Neural progenitor cell (in vitro differentiated cells): ENCODE results near the gene KRT73. TPM values are rescaled to one million over a fixed set of nuclear protein-coding genes. Genes with fewer than 3 reads are reported as not detected.

Experiments
- DNase-seq: peaks from one replicate; pipeline ENCODE4 v3.0.0-alpha.2; 2016; ENCODE audit warnings: low spot score
- H2AFZ ChIP-seq: fragments of 200-600 bp; sonication (generic); replicated peaks from 2 replicates; pipeline ENCODE4 v1.6.1; 2016; ENCODE audit warnings: antibody characterized with exemption
- H3F3A ChIP-seq: fragments of 200-600 bp; sonication (generic); 2 replicates; pipeline ENCODE4 v1.6.1; 2016; ENCODE audit warnings: antibody characterized with exemption, low read depth
- H3K27ac ChIP-seq: fragments of 200-600 bp; sonication (generic); 2 replicates; pipeline ENCODE4 v1.5.1; 2016; ENCODE audit warnings: mild to moderate bottlenecking
- H3K27me3 ChIP-seq: fragments of 200-600 bp; sonication (generic); 2 replicates; pipeline ENCODE4 v1.6.1; 2016; ENCODE audit warnings: mild to moderate bottlenecking, moderate library complexity
- H3K36me3 ChIP-seq: fragments of 200-600 bp; sonication (generic); 2 replicates; pipeline ENCODE4 v1.5.1; 2016
- H3K4me1 ChIP-seq: fragments of 200-600 bp; sonication (generic); 2 replicates; pipeline ENCODE4 v1.6.1; 2016; ENCODE audit warnings: mixed run types
- H3K4me2 ChIP-seq: fragments of 200-600 bp; sonication (generic); 2 replicates; pipeline ENCODE4 v1.6.1; 2016
- H3K4me3 ChIP-seq: fragments of 200-600 bp; sonication (generic); 2 replicates; pipeline ENCODE4 v1.5.1; 2016
- H3K79me2 ChIP-seq: fragments of 200-600 bp; sonication (generic); 2 replicates; pipeline ENCODE4 v1.6.1; 2016; ENCODE audit warnings: low read depth
- H3K9ac ChIP-seq: fragments of 200-600 bp; sonication (generic); 2 replicates; pipeline ENCODE4 v1.6.1; 2016
- H3K9me3 ChIP-seq: fragments of 200-600 bp; sonication (generic); 2 replicates; pipeline ENCODE4 v1.5.1; 2016; ENCODE audit warnings: low read depth
- H4K20me1 ChIP-seq: fragments of 200-600 bp; sonication (generic); 2 replicates; pipeline ENCODE4 v1.6.1; 2016; ENCODE audit warnings: low read depth
- H3K27ac Mint-ChIP-seq: 3 replicates; pipeline ENCODE4 v1.8.0; 2021; ENCODE audit warnings: mixed read lengths
- H3K27me3 Mint-ChIP-seq: 2 replicates; pipeline ENCODE4 v1.8.0; 2022; ENCODE audit warnings: low read depth, mild to moderate bottlenecking, inconsistent platforms, moderate library complexity, mixed read lengths; ENCODE audit not compliant: insufficient read depth
- H3K36me3 Mint-ChIP-seq: 3 replicates; pipeline ENCODE4 v1.8.0; 2021; ENCODE audit warnings: mixed read lengths
- H3K4me1 Mint-ChIP-seq: 3 replicates; pipeline ENCODE4 v1.8.0; 2021; ENCODE audit warnings: mixed read lengths
- H3K4me3 Mint-ChIP-seq: 3 replicates; pipeline ENCODE4 v1.8.0; 2021; ENCODE audit warnings: mild to moderate bottlenecking, moderate library complexity, mixed read lengths
- H3K9me3 Mint-ChIP-seq: 3 replicates; pipeline ENCODE4 v1.8.0; 2020; ENCODE audit warnings: mixed read lengths
- EZH2 ChIP-seq: fragments of 200-600 bp; sonication (generic); IDR thresholded peaks from 2 replicates; pipeline ENCODE4 v1.6.1; 2017; ENCODE audit warnings: antibody characterized with exemption, mild to moderate bottlenecking, moderate library complexity
- EZH2phosphoT487 ChIP-seq: fragments of 200-600 bp; sonication (generic); IDR thresholded peaks from 2 replicates; pipeline ENCODE4 v1.6.1; 2017; ENCODE audit warnings: antibody characterized with exemption
- total RNA-seq: library from RNA; depleted of rRNA; stranded (reverse); fragments of >200 nt; gene quantifications from 2 replicates; pipeline ENCODE4 v1.2.3, GENCODE V29; 2015; ENCODE audit warnings: low replicate concordance
- TF ChIP-seq, protein P1 (sequence below): fragments of 200-600 bp; sonication (generic); IDR thresholded peaks from 2 replicates; pipeline ENCODE4 v1.5.1; 2017; ENCODE audit warnings: antibody characterized with exemption, mild to moderate bottlenecking

Gene KRT73
- total RNA-seq, 1 donor from 2014 or later, result not detected

DNA sequence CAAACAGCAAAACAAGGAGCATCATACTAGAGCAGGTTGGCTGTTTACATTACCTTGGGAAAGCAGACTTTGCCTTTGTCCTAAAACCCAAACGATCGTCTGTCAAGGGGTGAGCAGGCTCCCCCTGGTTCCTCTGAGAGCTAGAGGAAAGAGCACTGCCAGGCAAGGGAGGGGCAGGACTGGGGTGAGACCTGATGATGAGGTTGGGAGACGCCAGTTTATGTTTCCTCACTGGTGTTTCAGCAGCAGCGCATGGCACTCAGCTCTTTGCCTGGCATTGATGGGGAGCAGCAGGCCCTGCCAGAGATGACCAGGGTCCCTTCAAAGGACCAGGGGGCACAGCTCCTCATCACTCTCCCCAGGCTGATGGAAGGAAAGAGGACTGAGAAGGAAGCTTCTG lies 41.6 kb upstream of the KRT73 start:
- Histone ChIP-seq H3K27me3 (no peaks in the 10 kb centered on the region), H3F3A (no peaks in the 10 kb centered on the region), H3K9me3 (no peaks in the 10 kb centered on the region), H2AFZ (no peak overlapping the region), H3K4me2 (no peak overlapping the region), H3K4me1 (peaks cover 8% of the 10 kb centered on the region), H3K27ac (no peak overlapping the region), H3K4me3 (no peak overlapping the region), H4K20me1 (no peaks in the 10 kb centered on the region), H3K79me2 (no peaks in the 10 kb centered on the region), H3K9ac (no peak overlapping the region), H3K36me3 (no peaks in the 10 kb centered on the region)
- no peak overlapping the region for H3K27ac Mint-ChIP-seq
- H3K36me3 Mint-ChIP-seq, result no peaks in the 10 kb centered on the region
- peaks cover 8% of the 10 kb centered on the region for H3K27me3 Mint-ChIP-seq
- H3K4me3 Mint-ChIP-seq, result no peak overlapping the region
- peaks cover 9% of the 10 kb centered on the region for H3K4me1 Mint-ChIP-seq
- TF ChIP-seq EZH2, result no peak
- no peak for TF ChIP-seq EZH2phosphoT487
- TF ChIP-seq, protein P1, sequence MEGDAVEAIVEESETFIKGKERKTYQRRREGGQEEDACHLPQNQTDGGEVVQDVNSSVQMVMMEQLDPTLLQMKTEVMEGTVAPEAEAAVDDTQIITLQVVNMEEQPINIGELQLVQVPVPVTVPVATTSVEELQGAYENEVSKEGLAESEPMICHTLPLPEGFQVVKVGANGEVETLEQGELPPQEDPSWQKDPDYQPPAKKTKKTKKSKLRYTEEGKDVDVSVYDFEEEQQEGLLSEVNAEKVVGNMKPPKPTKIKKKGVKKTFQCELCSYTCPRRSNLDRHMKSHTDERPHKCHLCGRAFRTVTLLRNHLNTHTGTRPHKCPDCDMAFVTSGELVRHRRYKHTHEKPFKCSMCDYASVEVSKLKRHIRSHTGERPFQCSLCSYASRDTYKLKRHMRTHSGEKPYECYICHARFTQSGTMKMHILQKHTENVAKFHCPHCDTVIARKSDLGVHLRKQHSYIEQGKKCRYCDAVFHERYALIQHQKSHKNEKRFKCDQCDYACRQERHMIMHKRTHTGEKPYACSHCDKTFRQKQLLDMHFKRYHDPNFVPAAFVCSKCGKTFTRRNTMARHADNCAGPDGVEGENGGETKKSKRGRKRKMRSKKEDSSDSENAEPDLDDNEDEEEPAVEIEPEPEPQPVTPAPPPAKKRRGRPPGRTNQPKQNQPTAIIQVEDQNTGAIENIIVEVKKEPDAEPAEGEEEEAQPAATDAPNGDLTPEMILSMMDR, result no peak
- no peaks in the 10 kb centered on the region for H3K9me3 Mint-ChIP-seq
- no peak for DNase-seq

DNA sequence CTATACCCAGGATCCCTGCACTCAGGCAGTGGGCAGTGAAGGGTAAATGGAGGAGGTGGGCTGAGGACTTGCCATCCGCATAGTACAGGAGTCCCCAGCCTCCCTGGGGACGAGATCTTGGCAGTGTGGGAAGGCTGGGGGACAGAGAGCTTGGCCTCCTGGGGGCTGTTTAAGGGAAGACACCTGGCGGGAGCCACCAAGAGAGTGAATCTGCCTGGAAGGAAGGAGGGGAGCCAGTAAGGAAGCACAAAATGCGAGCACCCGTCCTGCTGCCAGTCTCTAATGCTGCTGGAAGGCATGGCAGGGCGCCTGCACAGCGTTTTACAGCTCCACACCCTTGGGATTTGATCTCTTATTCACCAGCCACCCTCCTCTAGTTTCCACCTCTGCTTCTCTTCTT lies 41.0 kb upstream of the KRT73 start:
- H3K4me3 Mint-ChIP-seq, result no peak overlapping the region
- Histone ChIP-seq H3K27me3 (no peaks in the 10 kb centered on the region), H3K9me3 (no peaks in the 10 kb centered on the region), H3K79me2 (no peaks in the 10 kb centered on the region), H4K20me1 (no peaks in the 10 kb centered on the region), H3K4me2 (no peak overlapping the region), H3K4me1 (peaks cover 11% of the 10 kb centered on the region), H3K9ac (no peak overlapping the region), H3F3A (no peaks in the 10 kb centered on the region), H3K36me3 (no peaks in the 10 kb centered on the region), H3K4me3 (no peak overlapping the region), H2AFZ (no peak overlapping the region), H3K27ac (no peak overlapping the region)
- no peak for DNase-seq
- H3K27ac Mint-ChIP-seq, result no peak overlapping the region
- peaks cover 9% of the 10 kb centered on the region for H3K4me1 Mint-ChIP-seq
- H3K27me3 Mint-ChIP-seq, result peaks cover 8% of the 10 kb centered on the region
- TF ChIP-seq EZH2, result no peak
- no peak for TF ChIP-seq EZH2phosphoT487
- TF ChIP-seq, protein P1, result no peak
- H3K9me3 Mint-ChIP-seq, result no peaks in the 10 kb centered on the region
- no peaks in the 10 kb centered on the region for H3K36me3 Mint-ChIP-seq

DNA sequence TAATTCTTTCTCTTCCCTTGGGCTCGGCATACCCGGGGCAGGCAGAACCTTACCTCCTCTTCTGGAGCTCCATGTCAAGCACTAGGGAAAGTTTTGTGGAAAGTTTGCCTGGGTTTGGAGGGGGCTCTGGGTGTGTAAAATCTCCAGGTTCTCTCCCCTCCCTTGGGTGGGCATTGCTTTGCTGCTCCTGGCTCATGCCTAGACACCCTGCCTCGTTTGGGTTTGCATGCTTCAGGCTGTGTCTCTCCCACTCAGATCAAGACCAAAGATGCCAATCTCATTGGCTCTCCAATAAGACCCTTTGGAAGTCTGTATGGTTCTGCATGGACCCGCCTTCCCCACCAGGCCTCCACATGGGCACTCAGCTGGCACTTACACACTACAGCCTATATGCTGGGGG lies 39.8 kb upstream of the KRT73 start:
- no peak for DNase-seq
- Mint-ChIP-seq H3K4me1 (peaks cover 9% of the 10 kb centered on the region), H3K9me3 (no peaks in the 10 kb centered on the region), H3K27ac (no peak overlapping the region), H3K4me3 (no peak overlapping the region), H3K27me3 (peaks cover 8% of the 10 kb centered on the region), H3K36me3 (no peaks in the 10 kb centered on the region)
- Histone ChIP-seq H3K4me2 (no peak overlapping the region), H3K4me1 (peaks cover 11% of the 10 kb centered on the region), H3K79me2 (no peaks in the 10 kb centered on the region), H3K9ac (no peak overlapping the region), H3K36me3 (no peaks in the 10 kb centered on the region), H3K4me3 (no peak overlapping the region), H3K27ac (no peak overlapping the region), H2AFZ (no peak overlapping the region), H4K20me1 (no peaks in the 10 kb centered on the region), H3F3A (no peaks in the 10 kb centered on the region), H3K27me3 (no peaks in the 10 kb centered on the region), H3K9me3 (no peaks in the 10 kb centered on the region)
- no peak for TF ChIP-seq EZH2
- TF ChIP-seq, protein P1, result no peak
- no peak for TF ChIP-seq EZH2phosphoT487
